Upper lobe of left lung (tissue), 4 donors: ENCODE data around the gene DLG2.

ENCODE experiments used
- CTCF ChIP-seq, 6 experiments: fragments of 450-650 bp in 4 of 6; fragments of 200-600 bp in 2 of 6; sonication (generic) in 2 of 6; IDR thresholded peaks; one replicate each; pipeline ENCODE4 v1.5.1; 2016 to 2019; ENCODE audit warnings: antibody characterized with exemption in 6 of 6
- POLR2A ChIP-seq, 4 donors: fragments of 450-650 bp; IDR thresholded peaks; one replicate each; pipeline ENCODE4 v1.5.1; 2016 to 2017; ENCODE audit warnings: antibody characterized with exemption in 4 of 4, mild to moderate bottlenecking in 2 of 4
- POLR2AphosphoS5 ChIP-seq, 2 donors: sonication (generic); formaldehyde crosslinking; IDR thresholded peaks; one replicate each; pipeline ENCODE4 v1.5.1; 2017; ENCODE audit warnings: antibody characterized with exemption in 2 of 2

GRCh38 chr11:84965484-84965883 is 661.7 kb downstream of the DLG2 start:
- no peak for TF ChIP-seq CTCF (IDR thresholded peaks at IDR 0.05)
- TF ChIP-seq POLR2AphosphoS5 (IDR thresholded peaks at IDR 0.05) = no peak
- no peak for TF ChIP-seq POLR2A (IDR thresholded peaks at IDR 0.05)
